ENCODE results near the gene LRRC32. TPM values are rescaled to one million over a fixed set of nuclear protein-coding genes. Genes with fewer than 3 reads are reported as not detected.
A peak's percentile ranks its signal among the peaks of the same experiment; 100 is the strongest.

Gene LRRC32
- total and polyA plus RNA-seq, 2 of the 4 experiments (the other 2 are of a cell fraction), result 5.2 to 13.7 TPM

- Histone ChIP-seq H3K36me3 (ENCODE audit: control insufficient read depth, insufficient read depth, low read length) (no peaks in the 10 kb centered on the region), H4K91ac (ENCODE audit: insufficient read depth, low read depth, low read length) (no peak overlapping the region), H3K27ac (ENCODE audit: insufficient read depth, low read length) (no peak overlapping the region), H3K4me1 (ENCODE audit: control insufficient read depth, insufficient read depth, low read length) (peaks cover 21% of the 10 kb centered on the region), H2BK120ac (ENCODE audit: low read depth, low read length) (no peak overlapping the region), H2BK15ac (ENCODE audit: low read depth, low read length) (no peak overlapping the region), H2AK9ac (replicated peaks; ENCODE audit: low read depth, low read length, poor library complexity) (no peak overlapping the region), H3K56ac (ENCODE audit: extremely low read depth, insufficient read depth, low read length) (no peak overlapping the region), H4K8ac (ENCODE audit: low read depth in 2 of 2, low read length in 2 of 2) (no peak overlapping the region), H2AFZ (replicated peaks; ENCODE audit: low read length, poor library complexity) (no peak overlapping the region), H3K9me3 (ENCODE audit: control insufficient read depth, insufficient read depth, low read length) (no peaks in the 10 kb centered on the region; the same call in 1 of the 2 replicates), H3K9ac (ENCODE audit: low read depth, low read length) (no peak overlapping the region), H3K4ac (ENCODE audit: low read depth, low read length) (no peak overlapping the region), H3K4me3 (ENCODE audit: insufficient read depth, low read depth, low read length) (no peak overlapping the region), H3K18ac (ENCODE audit: low read depth, low read length) (no peak overlapping the region), H4K5ac (ENCODE audit: low read depth, low read length) (no peak overlapping the region), H2BK20ac (ENCODE audit: low read depth, low read length) (no peak overlapping the region), H3K27me3 (ENCODE audit: control insufficient read depth, insufficient read depth, low read length) (peaks cover 11% of the 10 kb centered on the region; the same call in 1 of the 2 replicates), H4K20me1 (ENCODE audit: insufficient read depth, low read length) (peaks cover 9% of the 10 kb centered on the region; the same call in 1 of the 2 replicates), H2BK5ac (ENCODE audit: low read depth, low read length, poor library complexity, severe bottlenecking) (no peak overlapping the region), H3K4me2 (ENCODE audit: low read depth, low read length) (no peak overlapping the region), H3K9me1 (ENCODE audit: insufficient read depth, low read length) (peaks cover 21% of the 10 kb centered on the region), H3K14ac (replicated peaks; ENCODE audit: low read depth, low read length) (no peak overlapping the region), H2AK5ac (ENCODE audit: low read depth, low read length) (no peak overlapping the region), H3K79me1 (ENCODE audit: low read depth in 1 of 2, low read length in 2 of 2) (no peaks in the 10 kb centered on the region), H3K23ac (ENCODE audit: low read depth, low read length) (no peak overlapping the region)
- no peak for DNase-seq
- dilution Hi-C loops (cut with HindIII; ENCODE audit: low sequenced_read_pairs, unreplicated experiment), result no loop called here
- in situ Hi-C loops (cut with MboI; ENCODE audit: low sequenced_read_pairs), result no loop called here
- ATAC-seq (ENCODE audit: low read depth), result no peak
- BruUV-seq (replicated peaks), result no TSS peak
- 57% methylated on average over 1 of the region's 5 CpGs; no CpG with 5 or more reads in 1 of the 2 experiments for WGBS, 2 experiments (ENCODE audit: extremely low coverage in 2 of 2, insufficient read length in 1 of 2)
- TF ChIP-seq RAD21 (IDR thresholded peaks at IDR 0.05; ENCODE audit: low read length) (no peak), NFE2L2 (IDR thresholded peaks at IDR 0.05; ENCODE audit: low read depth, low read length) (peak; percentile 77), FOS (IDR thresholded peaks at IDR 0.05; ENCODE audit: low read depth, low read length) (no peak), MXI1 (IDR thresholded peaks at IDR 0.05; ENCODE audit: borderline replicate concordance, low read depth, low read length) (no peak), MAFK (IDR thresholded peaks at IDR 0.05; ENCODE audit: low read depth, low read length) (no peak), BHLHE40 (IDR thresholded peaks at IDR 0.05; ENCODE audit: low read depth, low read length) (no peak), POLR2A (IDR thresholded peaks at IDR 0.05; ENCODE audit: low read depth, low read length) (no peak)
- TF ChIP-seq, protein P1, sequence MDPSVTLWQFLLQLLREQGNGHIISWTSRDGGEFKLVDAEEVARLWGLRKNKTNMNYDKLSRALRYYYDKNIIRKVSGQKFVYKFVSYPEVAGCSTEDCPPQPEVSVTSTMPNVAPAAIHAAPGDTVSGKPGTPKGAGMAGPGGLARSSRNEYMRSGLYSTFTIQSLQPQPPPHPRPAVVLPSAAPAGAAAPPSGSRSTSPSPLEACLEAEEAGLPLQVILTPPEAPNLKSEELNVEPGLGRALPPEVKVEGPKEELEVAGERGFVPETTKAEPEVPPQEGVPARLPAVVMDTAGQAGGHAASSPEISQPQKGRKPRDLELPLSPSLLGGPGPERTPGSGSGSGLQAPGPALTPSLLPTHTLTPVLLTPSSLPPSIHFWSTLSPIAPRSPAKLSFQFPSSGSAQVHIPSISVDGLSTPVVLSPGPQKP (IDR thresholded peaks at IDR 0.05; ENCODE audit: borderline replicate concordance, low read depth, low read length), result no peak
- POLR2A ChIA-PET (ENCODE audit: unreplicated experiment), result no interaction called here
- intact Hi-C loops (cut with micrococcal nuclease), result no loop called here
- CTCF ChIA-PET, result no interaction called here
Observed at GRCh38 chr11:76704171-76704948, 33.8 kb upstream of the LRRC32 start.

All from IMR-90 (cell line).